ENCODE data around the gene SLC34A3.

Gene SLC34A3

GRCh38 chr9:137275588-137276472 is 45.1 kb downstream of the SLC34A3 start:
- H3K4me2 ChIP-seq (ENCODE audit: low read length) = no peak overlapping the region
- no peak overlapping the region for H3K4ac ChIP-seq (ENCODE audit: low read depth, low read length)
- H2AK5ac ChIP-seq (ENCODE audit: low read length) = peak overlapping the region; percentile 9
- no peak overlapping the region for H4K8ac ChIP-seq (ENCODE audit: low read depth, low read length)
- H3K4me1 ChIP-seq (ENCODE audit: control insufficient read depth in 1 of 2, insufficient read depth in 2 of 2, low read length in 2 of 2) = peaks cover 22 to 25% of the 10 kb centered on the region in 2 experiments
- H3K14ac ChIP-seq (ENCODE audit: low read length) = no peak overlapping the region
- H4K91ac ChIP-seq (ENCODE audit: low read depth, low read length) = no peak overlapping the region
- H3K27ac ChIP-seq (ENCODE audit: low read depth, low read length) = no peak overlapping the region
- H3K9me3 ChIP-seq (ENCODE audit: insufficient read depth, low read depth, low read length) = peaks cover 17% of the 10 kb centered on the region
- peaks cover 14% of the 10 kb centered on the region for H3K79me1 ChIP-seq (ENCODE audit: low read length)
- no peak overlapping the region for H3K23ac ChIP-seq (ENCODE audit: low read length)
- DNase-seq = no peak
- no peak overlapping the region for H2BK12ac ChIP-seq (ENCODE audit: low read length)
- no peaks in the 10 kb centered on the region for H3K27me3 ChIP-seq (ENCODE audit: insufficient read depth, low read length)
- no CpG with 5 or more reads among the region's 24 CpGs for WGBS (ENCODE audit: extremely low coverage, insufficient coverage, insufficient read length)
- no peak overlapping the region for H4K12ac ChIP-seq (ENCODE audit: low read depth, low read length)
- H3K79me2 ChIP-seq (ENCODE audit: control insufficient read depth, insufficient read depth, low read length, poor library complexity) = peaks cover 5% of the 10 kb centered on the region
- peaks cover 46 to 48% of the 10 kb centered on the region in 2 experiments for H3K36me3 ChIP-seq (ENCODE audit: control insufficient read depth in 1 of 2, insufficient read depth in 2 of 2, low read length in 2 of 2)
- H2BK5ac ChIP-seq (ENCODE audit: low read depth, low read length, poor library complexity) = no peak overlapping the region
- H2AFZ ChIP-seq (ENCODE audit: insufficient read depth, low read length, poor library complexity) = no peak overlapping the region
- H2BK120ac ChIP-seq (ENCODE audit: insufficient read depth, low read length, poor library complexity) = no peak overlapping the region
- H3K9ac ChIP-seq (ENCODE audit: low read length) = no peak overlapping the region
- no peak overlapping the region for H3K4me3 ChIP-seq (ENCODE audit: low read depth, low read length)
- no peak overlapping the region for H3K18ac ChIP-seq (ENCODE audit: low read length)

- Histone ChIP-seq H3K27ac (ENCODE audit: low read depth, low read length) (peak overlapping the region; percentile 52), H3K4me2 (ENCODE audit: low read length) (peak overlapping the region; percentile 60), H3K9ac (ENCODE audit: low read length) (no peak overlapping the region), H3K4ac (ENCODE audit: low read depth, low read length) (no peak overlapping the region), H3K9me3 (ENCODE audit: insufficient read depth, low read depth, low read length) (peaks cover 17% of the 10 kb centered on the region), H2BK12ac (ENCODE audit: low read length) (peak overlapping the region; percentile 10), H3K36me3 (ENCODE audit: control insufficient read depth in 1 of 2, insufficient read depth in 2 of 2, low read length in 2 of 2) (peaks cover 39 to 42% of the 10 kb centered on the region in 2 experiments), H3K14ac (ENCODE audit: low read length) (peak overlapping the region; percentile 1), H4K91ac (ENCODE audit: low read depth, low read length) (peak overlapping the region; percentile 50), H4K12ac (ENCODE audit: low read depth, low read length) (peak overlapping the region; percentile 8), H3K4me3 (ENCODE audit: low read depth, low read length) (no peak overlapping the region), H2BK120ac (ENCODE audit: insufficient read depth, low read length, poor library complexity) (no peak overlapping the region), H4K8ac (ENCODE audit: low read depth, low read length) (no peak overlapping the region), H2AFZ (ENCODE audit: insufficient read depth, low read length, poor library complexity) (no peak overlapping the region), H2AK5ac (ENCODE audit: low read length) (peak overlapping the region; percentile 9), H3K27me3 (ENCODE audit: insufficient read depth, low read length) (no peaks in the 10 kb centered on the region), H3K18ac (ENCODE audit: low read length) (no peak overlapping the region), H3K4me1 (ENCODE audit: control insufficient read depth in 1 of 2, insufficient read depth in 2 of 2, low read length in 2 of 2) (peaks cover 27 to 29% of the 10 kb centered on the region in 2 experiments), H3K79me1 (ENCODE audit: low read length) (peaks cover 17% of the 10 kb centered on the region), H2BK5ac (ENCODE audit: low read depth, low read length, poor library complexity) (no peak overlapping the region), H3K23ac (ENCODE audit: low read length) (no peak overlapping the region), H3K79me2 (ENCODE audit: control insufficient read depth, insufficient read depth, low read length, poor library complexity) (peaks cover 5% of the 10 kb centered on the region)
- WGBS (ENCODE audit: extremely low coverage, insufficient coverage, insufficient read length) = no CpG with 5 or more reads among the region's 30 CpGs
- DNase-seq = no peak
These were observed 46.0 kb downstream of the SLC34A3 start for GRCh38 chr9:137276473-137277328.

GRCh38 chr9:137277329-137278041 is 46.8 kb downstream of the SLC34A3 start, which contains the start of gene TOR4A:
Gene TOR4A (plus strand): TSS chr9:137277726. CDS start chr9:137278690, 964 bp downstream.
- peaks cover 17% of the 10 kb centered on the region for H3K9me3 ChIP-seq (ENCODE audit: insufficient read depth, low read depth, low read length)
- peak within 1 kb of the TSS; percentile 58 for H3K4me3 ChIP-seq (ENCODE audit: low read depth, low read length)
- H3K14ac ChIP-seq (ENCODE audit: low read length) = peak within 1 kb of the TSS; percentile 83
- peak within 1 kb of the TSS; percentile 85 for H4K12ac ChIP-seq (ENCODE audit: low read depth, low read length)
- peak within 1 kb of the TSS; percentile 55 for H3K9ac ChIP-seq (ENCODE audit: low read length)
- no peaks in the 10 kb centered on the region for H3K27me3 ChIP-seq (ENCODE audit: insufficient read depth, low read length)
- peak within 1 kb of the TSS; percentile 29 for H2BK5ac ChIP-seq (ENCODE audit: low read depth, low read length, poor library complexity)
- peak within 1 kb of the TSS; percentile 68 for H3K18ac ChIP-seq (ENCODE audit: low read length)
- peaks cover 5% of the 10 kb centered on the region for H3K79me2 ChIP-seq (ENCODE audit: control insufficient read depth, insufficient read depth, low read length, poor library complexity)
- peaks cover 27 to 29% of the 10 kb centered on the region in 2 experiments for H3K4me1 ChIP-seq (ENCODE audit: control insufficient read depth in 1 of 2, insufficient read depth in 2 of 2, low read length in 2 of 2)
- peak within 1 kb of the TSS; percentile 53 for H3K4ac ChIP-seq (ENCODE audit: low read depth, low read length)
- H3K27ac ChIP-seq (ENCODE audit: low read depth, low read length) = peak within 1 kb of the TSS; percentile 52
- H3K79me1 ChIP-seq (ENCODE audit: low read length) = peaks cover 17% of the 10 kb centered on the region
- H3K36me3 ChIP-seq (ENCODE audit: control insufficient read depth in 1 of 2, insufficient read depth in 2 of 2, low read length in 2 of 2) = peaks cover 31 to 34% of the 10 kb centered on the region in 2 experiments
- no peak within 1 kb of the TSS for H3K23ac ChIP-seq (ENCODE audit: low read length)
- peak within 1 kb of the TSS; percentile 84 for H4K91ac ChIP-seq (ENCODE audit: low read depth, low read length)
- peak within 1 kb of the TSS; percentile 21 for H2BK12ac ChIP-seq (ENCODE audit: low read length)
- H2AFZ ChIP-seq (ENCODE audit: insufficient read depth, low read length, poor library complexity) = peak within 1 kb of the TSS; percentile 68
- WGBS (ENCODE audit: extremely low coverage, insufficient coverage, insufficient read length) = no CpG with 5 or more reads among the region's 25 CpGs
- H2BK120ac ChIP-seq (ENCODE audit: insufficient read depth, low read length, poor library complexity) = peak within 1 kb of the TSS; percentile 86
- peak within 1 kb of the TSS; percentile 73 for H4K8ac ChIP-seq (ENCODE audit: low read depth, low read length)
- no peak for DNase-seq
- peak within 1 kb of the TSS; percentile 40 for H2AK5ac ChIP-seq (ENCODE audit: low read length)
- peak within 1 kb of the TSS; percentile 60 for H3K4me2 ChIP-seq (ENCODE audit: low read length)

Data from trophoblast cell (in vitro differentiated cells and primary cell).